ENCODE measurements around the gene PSME3. TPM values are rescaled to one million over a fixed set of nuclear protein-coding genes. Genes with fewer than 3 reads are reported as not detected.

Gene PSME3
- total and polyA plus RNA-seq, 2 of the 13 experiments (the other 11 are each of a cell fraction or from before 2014, with no cell fraction given), result 66.3 to 135 TPM

DNA sequence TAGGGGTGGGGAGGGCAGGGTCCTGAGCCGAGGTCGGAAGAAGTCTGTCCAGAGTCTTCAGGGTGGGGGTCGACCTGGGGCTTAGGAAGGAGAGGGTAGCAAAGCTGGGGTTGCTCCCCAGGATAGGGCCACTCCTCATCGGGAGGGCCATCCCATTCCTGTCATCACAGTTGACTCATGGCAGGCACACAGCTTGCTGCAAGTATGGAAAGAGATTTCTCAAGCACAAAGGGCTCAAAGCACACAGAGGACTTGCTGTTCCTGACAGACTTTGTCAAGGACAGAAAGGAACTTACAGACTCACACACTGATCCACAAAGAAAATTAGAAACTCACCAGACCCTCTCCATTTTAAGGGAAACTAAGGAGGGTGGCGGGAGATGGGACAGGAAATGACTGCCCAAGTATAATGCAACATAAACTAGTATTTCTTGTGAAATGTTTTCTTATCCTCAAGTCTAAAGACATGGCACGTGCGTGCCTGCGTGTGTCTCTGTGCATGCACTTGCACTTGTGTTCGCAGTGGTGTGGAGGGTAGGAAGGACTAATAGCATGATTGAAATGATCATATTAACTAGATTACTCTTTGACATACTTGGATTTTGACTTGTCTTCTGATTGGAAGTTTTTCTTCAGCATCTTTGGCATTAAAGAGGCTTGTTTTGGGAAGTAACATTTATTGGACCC, 13.5 kb downstream of the PSME3 start (continued):
- TF ChIP-seq ZFYVE20 (CRISPR knock-in tag; IDR thresholded peaks at IDR 0.05; ENCODE audit: borderline replicate concordance, low read depth), result no peak
- no peak for TF ChIP-seq ZNF550 (CRISPR knock-in tag; IDR thresholded peaks at IDR 0.05; ENCODE audit: borderline replicate concordance)
- TF ChIP-seq SP140L (CRISPR knock-in tag; IDR thresholded peaks at IDR 0.05; ENCODE audit: borderline replicate concordance), result no peak
- TF ChIP-seq KAT2B (IDR thresholded peaks at IDR 0.05; ENCODE audit: borderline replicate concordance, low read depth, low read length), result no peak
- peak; percentile 49 for TF ChIP-seq POLR2G (IDR thresholded peaks at IDR 0.05; ENCODE audit: low read depth, low read length)
- TF ChIP-seq CREM (IDR thresholded peaks at IDR 0.05), result no peak
- no peak for TF ChIP-seq CREM (CRISPR knock-in tag; IDR thresholded peaks at IDR 0.05)
- TF ChIP-seq ZNF577 (CRISPR knock-in tag; IDR thresholded peaks at IDR 0.05; ENCODE audit: borderline replicate concordance, low read depth), result no peak
- no peak for TF ChIP-seq NFIB (CRISPR knock-in tag; IDR thresholded peaks at IDR 0.05; ENCODE audit: borderline replicate concordance)
- TF ChIP-seq HIVEP1 (CRISPR knock-in tag; IDR thresholded peaks at IDR 0.05), result no peak
- TF ChIP-seq ZMYM3 (CRISPR knock-in tag; IDR thresholded peaks at IDR 0.05), result no peak
- TF ChIP-seq CEBPG (CRISPR knock-in tag; IDR thresholded peaks at IDR 0.05), result 0 out of 2 replicates have a peak, but pooled peaks have one; percentile 11
- TF ChIP-seq, protein P1, sequence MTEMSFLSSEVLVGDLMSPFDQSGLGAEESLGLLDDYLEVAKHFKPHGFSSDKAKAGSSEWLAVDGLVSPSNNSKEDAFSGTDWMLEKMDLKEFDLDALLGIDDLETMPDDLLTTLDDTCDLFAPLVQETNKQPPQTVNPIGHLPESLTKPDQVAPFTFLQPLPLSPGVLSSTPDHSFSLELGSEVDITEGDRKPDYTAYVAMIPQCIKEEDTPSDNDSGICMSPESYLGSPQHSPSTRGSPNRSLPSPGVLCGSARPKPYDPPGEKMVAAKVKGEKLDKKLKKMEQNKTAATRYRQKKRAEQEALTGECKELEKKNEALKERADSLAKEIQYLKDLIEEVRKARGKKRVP (CRISPR knock-in tag; IDR thresholded peaks at IDR 0.05), result no peak
- TF ChIP-seq TGIF2 (CRISPR knock-in tag; IDR thresholded peaks at IDR 0.05), result no peak
- TF ChIP-seq ZNF816 (CRISPR knock-in tag; IDR thresholded peaks at IDR 0.05; ENCODE audit: borderline replicate concordance), result no peak
- no peak for TF ChIP-seq CREB1 (IDR thresholded peaks at IDR 0.05)
- TF ChIP-seq CREB1 (CRISPR knock-in tag; IDR thresholded peaks at IDR 0.05), result no peak
- no peak for TF ChIP-seq SIN3A (IDR thresholded peaks at IDR 0.05; ENCODE audit: borderline replicate concordance, low read depth, low read length)
- TF ChIP-seq HOXA7 (CRISPR knock-in tag; IDR thresholded peaks at IDR 0.05), result no peak
- TF ChIP-seq ZNF891 (CRISPR knock-in tag; IDR thresholded peaks at IDR 0.05), result no peak
- TF ChIP-seq FOSL2 (CRISPR knock-in tag; IDR thresholded peaks at IDR 0.05), result peak; percentile 42; the same call in 1 of the 2 replicates
- TF ChIP-seq, protein P2, sequence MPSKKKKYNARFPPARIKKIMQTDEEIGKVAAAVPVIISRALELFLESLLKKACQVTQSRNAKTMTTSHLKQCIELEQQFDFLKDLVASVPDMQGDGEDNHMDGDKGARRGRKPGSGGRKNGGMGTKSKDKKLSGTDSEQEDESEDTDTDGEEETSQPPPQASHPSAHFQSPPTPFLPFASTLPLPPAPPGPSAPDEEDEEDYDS (CRISPR knock-in tag; IDR thresholded peaks at IDR 0.05), result no peak
- 0 out of 2 replicates have a peak, but pooled peaks have one; percentile 29 for TF ChIP-seq AKAP8 (CRISPR knock-in tag; IDR thresholded peaks at IDR 0.05)
- TF ChIP-seq SATB2 (CRISPR knock-in tag; IDR thresholded peaks at IDR 0.05), result no peak
- TF ChIP-seq NCOA5 (CRISPR knock-in tag; IDR thresholded peaks at IDR 0.05), result no peak
- no peak for TF ChIP-seq ONECUT2 (CRISPR knock-in tag; IDR thresholded peaks at IDR 0.05)
- TF ChIP-seq U2AF2 (IDR thresholded peaks at IDR 0.05; ENCODE audit: low read depth, low read length), result no peak
- TF ChIP-seq POLR2AphosphoS2 (IDR thresholded peaks at IDR 0.05; ENCODE audit: low read depth, low read length), result no peak
- 0 out of 2 replicates have a peak, but pooled peaks have one; percentile 0 for TF ChIP-seq SMC3 (IDR thresholded peaks at IDR 0.05; ENCODE audit: low read length)
- TF ChIP-seq, protein P3, sequence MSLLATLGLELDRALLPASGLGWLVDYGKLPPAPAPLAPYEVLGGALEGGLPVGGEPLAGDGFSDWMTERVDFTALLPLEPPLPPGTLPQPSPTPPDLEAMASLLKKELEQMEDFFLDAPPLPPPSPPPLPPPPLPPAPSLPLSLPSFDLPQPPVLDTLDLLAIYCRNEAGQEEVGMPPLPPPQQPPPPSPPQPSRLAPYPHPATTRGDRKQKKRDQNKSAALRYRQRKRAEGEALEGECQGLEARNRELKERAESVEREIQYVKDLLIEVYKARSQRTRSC (CRISPR knock-in tag; IDR thresholded peaks at IDR 0.05; ENCODE audit: low read depth), result no peak
- TF ChIP-seq NFATC3 (CRISPR knock-in tag; IDR thresholded peaks at IDR 0.05), result no peak
- TF ChIP-seq ZNF7 (CRISPR knock-in tag; IDR thresholded peaks at IDR 0.05), result 0 out of 2 replicates have a peak, but pooled peaks have one; percentile 4

Data from HepG2 (cell line).